Body of pancreas (tissue), 4 donors: ENCODE measurements around the gene C1orf167.

ENCODE experiments used
- POLR2A ChIP-seq, 3 donors: fragments of 450-650 bp; IDR thresholded peaks; one replicate each; pipeline ENCODE4 v1.6.1; 2016; ENCODE audit warnings: antibody characterized with exemption in 3 of 3, mild to moderate bottlenecking in 2 of 3
- TF ChIP-seq, protein P1 (sequence below), 7 experiments: fragments of 450-650 bp in 4 of 7; fragments of 200-600 bp in 3 of 7; sonication (generic) in 3 of 7; IDR thresholded peaks; one replicate each; pipeline ENCODE4 v1.5.1; 2016 to 2019; ENCODE audit warnings: antibody characterized with exemption in 7 of 7

- TF ChIP-seq, protein P1, sequence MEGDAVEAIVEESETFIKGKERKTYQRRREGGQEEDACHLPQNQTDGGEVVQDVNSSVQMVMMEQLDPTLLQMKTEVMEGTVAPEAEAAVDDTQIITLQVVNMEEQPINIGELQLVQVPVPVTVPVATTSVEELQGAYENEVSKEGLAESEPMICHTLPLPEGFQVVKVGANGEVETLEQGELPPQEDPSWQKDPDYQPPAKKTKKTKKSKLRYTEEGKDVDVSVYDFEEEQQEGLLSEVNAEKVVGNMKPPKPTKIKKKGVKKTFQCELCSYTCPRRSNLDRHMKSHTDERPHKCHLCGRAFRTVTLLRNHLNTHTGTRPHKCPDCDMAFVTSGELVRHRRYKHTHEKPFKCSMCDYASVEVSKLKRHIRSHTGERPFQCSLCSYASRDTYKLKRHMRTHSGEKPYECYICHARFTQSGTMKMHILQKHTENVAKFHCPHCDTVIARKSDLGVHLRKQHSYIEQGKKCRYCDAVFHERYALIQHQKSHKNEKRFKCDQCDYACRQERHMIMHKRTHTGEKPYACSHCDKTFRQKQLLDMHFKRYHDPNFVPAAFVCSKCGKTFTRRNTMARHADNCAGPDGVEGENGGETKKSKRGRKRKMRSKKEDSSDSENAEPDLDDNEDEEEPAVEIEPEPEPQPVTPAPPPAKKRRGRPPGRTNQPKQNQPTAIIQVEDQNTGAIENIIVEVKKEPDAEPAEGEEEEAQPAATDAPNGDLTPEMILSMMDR (IDR thresholded peaks at IDR 0.05) = no peak
- no peak for TF ChIP-seq POLR2A (IDR thresholded peaks at IDR 0.05)
These were observed 8.3 kb upstream of the C1orf167 start for GRCh38 chr1:11753555-11754208.
